H1 (cell line): ENCODE data around the gene CADPS. TPM values are rescaled to one million over a fixed set of nuclear protein-coding genes. Genes with fewer than 3 reads are reported as not detected.
A peak's percentile ranks its signal among the peaks of the same experiment; 100 is the strongest.

Source experiments
- SUZ12 ChIP-seq: fragments of 200-600 bp; sonication (generic); IDR thresholded peaks from 2 replicates; pipeline ENCODE4 v1.6.1; 2012; ENCODE audit warnings: mild to moderate bottlenecking, inconsistent platforms, low read length, moderate library complexity, mixed read lengths
- YY1 ChIP-seq: IDR thresholded peaks from 2 replicates; pipeline ENCODE4 v1.6.1; 2011; ENCODE audit warnings: low read depth, mild to moderate bottlenecking, low read length
- polyA plus RNA-seq, 7 experiments: library from polyadenylated mRNA; depleted of rRNA in 3 of 7; stranded (reverse) in 5 of 7; unstranded in 2 of 7; fragments of >200 nt in 5 of 7; fragments of 200-250 nt in 2 of 7; gene quantifications; 1 replicate in 5 of 7; 2 replicates in 1 of 7; 4 replicates in 1 of 7; pipeline versions ENCODE4 v1.2.1 to v1.2.3, GENCODE V29; 2011 to 2013; ENCODE audit warnings: missing spikeins in 2 of 7, mixed read lengths in 2 of 7
- total RNA-seq: library from RNA; stranded (reverse); fragmentation: NEBNext Ultra II Directional; extraction: Animal tissue kit (Norgen Biotek cat#: 25700); gene quantifications from 2 replicates; pipeline ENCODE4 v1.2.1, GENCODE V29; 2021

CADPS gene
- total and polyA plus RNA-seq, 2 of the 8 experiments (the other 6 are each of a cell fraction or from before 2014, with no cell fraction given) = 7.1 to 10.2 TPM

- TF ChIP-seq SUZ12 (peak; percentile 100), YY1 (no peak)
Observed at GRCh38 chr3:62376906-62377877, 498.0 kb downstream of the CADPS start (continued).
